Activated CD4-positive, alpha-beta T cell treated with anti-CD3 and anti-CD28 coated beads, Interleukin-2, amount 10 ng/mL, durations not matched to agents 24 days and 14 days (primary cell): ENCODE data around the gene FST. TPM values are rescaled to one million over a fixed set of nuclear protein-coding genes. Genes with fewer than 3 reads are reported as not detected.

ENCODE experiments used
- DNase-seq: peaks from one replicate; pipeline ENCODE4 v3.0.0; 2022
- H3K27ac Mint-ChIP-seq: one replicate; pipeline ENCODE4 v1.8.0; 2022; ENCODE audit warnings: mild to moderate bottlenecking, mixed read lengths
- H3K27me3 Mint-ChIP-seq: one replicate; pipeline ENCODE4 v1.8.0; 2022; ENCODE audit warnings: mixed read lengths
- H3K36me3 Mint-ChIP-seq: one replicate; pipeline ENCODE4 v1.8.0; 2022; ENCODE audit warnings: low read depth, mild to moderate bottlenecking, mixed read lengths
- H3K4me1 Mint-ChIP-seq: one replicate; pipeline ENCODE4 v1.8.0; 2021; ENCODE audit warnings: mixed read lengths
- H3K4me3 Mint-ChIP-seq: one replicate; pipeline ENCODE4 v1.8.0; 2022; ENCODE audit warnings: mild to moderate bottlenecking, moderate library complexity, mixed read lengths
- H3K9me3 Mint-ChIP-seq: one replicate; pipeline ENCODE4 v1.8.0; 2021; ENCODE audit warnings: mixed read lengths
- intact Hi-C: fragments of 100-400 bp; cut with micrococcal nuclease; formaldehyde crosslinking; loops from one replicate; pipeline ENCODE4 v1.15.1; 2023
- total RNA-seq: library from RNA; stranded (reverse); gene quantifications from 2 replicates; pipeline ENCODE4 v1.2.3, GENCODE V29; 2022

Gene FST, protein sequence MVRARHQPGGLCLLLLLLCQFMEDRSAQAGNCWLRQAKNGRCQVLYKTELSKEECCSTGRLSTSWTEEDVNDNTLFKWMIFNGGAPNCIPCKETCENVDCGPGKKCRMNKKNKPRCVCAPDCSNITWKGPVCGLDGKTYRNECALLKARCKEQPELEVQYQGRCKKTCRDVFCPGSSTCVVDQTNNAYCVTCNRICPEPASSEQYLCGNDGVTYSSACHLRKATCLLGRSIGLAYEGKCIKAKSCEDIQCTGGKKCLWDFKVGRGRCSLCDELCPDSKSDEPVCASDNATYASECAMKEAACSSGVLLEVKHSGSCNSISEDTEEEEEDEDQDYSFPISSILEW
- total RNA-seq: 0.33 and 0.75 TPM in 2 replicates

DNA sequence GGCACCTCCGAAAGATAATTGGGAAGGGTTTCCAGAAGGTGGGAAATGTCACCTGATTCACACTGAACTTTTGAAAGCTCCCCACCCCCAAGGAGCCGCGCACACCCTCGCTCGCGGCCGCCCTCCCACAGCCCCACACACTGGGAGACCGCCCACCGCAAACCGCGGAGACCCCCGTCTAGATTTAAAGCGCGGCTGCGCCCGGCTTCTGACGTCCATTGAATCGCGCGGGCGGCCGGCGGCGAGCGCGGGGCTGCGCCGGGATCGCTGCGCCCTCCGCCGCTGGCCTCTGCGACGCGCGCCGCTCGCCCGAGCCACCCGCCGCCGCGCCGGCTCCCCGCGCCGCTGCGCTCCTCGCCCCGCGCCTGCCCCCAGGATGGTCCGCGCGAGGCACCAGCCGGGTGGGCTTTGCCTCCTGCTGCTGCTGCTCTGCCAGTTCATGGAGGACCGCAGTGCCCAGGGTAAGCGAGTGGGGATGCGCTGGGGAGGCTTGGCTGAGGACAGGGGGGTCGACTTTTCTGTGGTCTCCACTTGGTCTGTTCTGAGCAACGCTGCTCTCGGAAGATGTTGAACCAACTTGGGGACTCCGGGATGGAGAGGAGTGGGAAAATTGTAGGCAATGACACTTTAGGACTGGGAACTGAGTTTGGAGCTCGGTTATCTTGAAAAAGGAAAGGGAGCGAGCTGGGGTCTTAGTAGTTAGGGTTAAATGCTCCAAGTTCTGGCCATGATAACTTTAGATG lies at the start of gene FST:
FST (plus strand) TSS at position 214 of the 743 bp plus-strand sequence; CDS start at position 377, 163 bp downstream.
- H3K36me3 Mint-ChIP-seq: no peaks in the 10 kb centered on the region
- peak within 1 kb of the TSS; percentile 6 for H3K27ac Mint-ChIP-seq
- H3K4me1 Mint-ChIP-seq: peaks cover 30% of the 10 kb centered on the region
- no peaks in the 10 kb centered on the region for H3K9me3 Mint-ChIP-seq
- H3K4me3 Mint-ChIP-seq: peak within 1 kb of the TSS; percentile 89
- intact Hi-C loops: loop anchor here (5.0 to 10.0 kb wide), 3 partner anchors 294 to 832 kb away; partner anchors contain the start of gene ARL15
- H3K27me3 Mint-ChIP-seq: peaks cover 66% of the 10 kb centered on the region
- peak; percentile 64 for DNase-seq

DNA sequence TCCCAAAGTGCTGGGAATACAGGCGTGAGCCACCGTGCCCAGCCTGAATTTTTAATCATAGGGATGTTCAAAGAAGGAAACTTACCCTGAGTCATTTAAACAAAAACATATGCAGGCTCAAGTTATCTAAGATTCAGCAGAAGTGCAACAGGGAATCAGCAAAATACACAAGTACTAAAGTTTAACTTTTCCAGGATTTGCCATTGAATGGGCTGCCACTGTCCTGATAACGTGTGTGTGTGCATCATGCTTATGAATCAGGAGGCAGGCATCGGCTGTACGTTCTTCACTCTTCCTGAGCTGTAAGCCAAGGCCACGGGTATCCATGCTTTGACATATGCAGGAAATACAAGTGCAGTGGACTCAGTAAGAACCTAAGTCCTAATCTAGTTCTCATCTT lies 48.8 kb upstream of the FST start:
- intact Hi-C loops: no loop called here
- Mint-ChIP-seq H3K27me3 (peaks cover 12% of the 10 kb centered on the region), H3K9me3 (no peaks in the 10 kb centered on the region)

DNA sequence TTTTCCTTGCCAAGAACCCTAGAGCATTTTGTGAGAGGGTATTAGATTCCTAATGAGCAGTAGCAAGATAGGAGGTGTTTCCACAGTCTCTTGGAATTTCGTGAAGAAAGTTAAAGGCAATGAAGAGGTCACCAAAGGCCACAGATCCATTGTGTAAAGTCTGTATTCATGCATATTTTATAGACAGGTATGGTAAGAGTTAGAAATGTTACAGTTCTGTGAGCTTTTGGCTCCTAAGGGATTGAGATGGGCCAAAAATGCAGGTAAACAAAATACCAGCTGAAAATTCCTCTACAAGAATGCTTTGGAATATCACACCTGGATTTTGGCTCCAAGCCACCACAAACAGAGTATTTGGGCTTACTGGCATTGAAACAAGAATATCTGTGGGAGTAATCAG lies 47.4 kb upstream of the FST start:
- Mint-ChIP-seq H3K27me3 (peaks cover 12% of the 10 kb centered on the region), H3K9me3 (no peaks in the 10 kb centered on the region), H3K27ac (no peak overlapping the region), H3K36me3 (no peaks in the 10 kb centered on the region), H3K4me3 (no peak overlapping the region), H3K4me1 (no peaks in the 10 kb centered on the region)
- intact Hi-C loops: no loop called here
- no peak for DNase-seq

More for the DNA sequence above, 48.8 kb upstream of the FST start:
- H3K4me1 Mint-ChIP-seq: no peaks in the 10 kb centered on the region
- DNase-seq: no peak
- no peak overlapping the region for H3K4me3 Mint-ChIP-seq
- no peaks in the 10 kb centered on the region for H3K36me3 Mint-ChIP-seq
- H3K27ac Mint-ChIP-seq: no peak overlapping the region

DNA sequence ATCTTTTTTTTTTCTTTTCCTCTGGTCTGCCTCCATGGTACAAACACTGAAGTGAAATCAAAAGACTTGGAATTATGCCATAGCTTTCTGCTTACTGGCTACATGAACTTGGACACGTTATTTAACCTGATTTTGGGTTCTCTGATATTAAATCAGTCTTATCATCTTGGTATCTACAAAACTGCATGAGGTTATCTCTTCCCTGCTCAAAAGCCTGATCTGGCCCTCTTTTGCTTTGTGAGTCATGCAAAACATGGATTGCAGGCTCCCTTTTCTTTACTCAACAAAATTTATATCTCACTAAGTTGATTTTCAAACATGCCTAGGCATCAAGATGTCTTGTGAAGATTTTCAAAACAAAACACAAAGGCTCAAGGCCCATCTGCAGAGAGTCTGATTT lies 45.9 kb upstream of the FST start:
- no peaks in the 10 kb centered on the region for H3K36me3 Mint-ChIP-seq
- H3K9me3 Mint-ChIP-seq: no peaks in the 10 kb centered on the region
- H3K27ac Mint-ChIP-seq: no peak overlapping the region
- no peak for DNase-seq
- no peaks in the 10 kb centered on the region for H3K4me1 Mint-ChIP-seq
- no peak overlapping the region for H3K4me3 Mint-ChIP-seq
- intact Hi-C loops: no loop called here
- peaks cover 8% of the 10 kb centered on the region for H3K27me3 Mint-ChIP-seq

DNA sequence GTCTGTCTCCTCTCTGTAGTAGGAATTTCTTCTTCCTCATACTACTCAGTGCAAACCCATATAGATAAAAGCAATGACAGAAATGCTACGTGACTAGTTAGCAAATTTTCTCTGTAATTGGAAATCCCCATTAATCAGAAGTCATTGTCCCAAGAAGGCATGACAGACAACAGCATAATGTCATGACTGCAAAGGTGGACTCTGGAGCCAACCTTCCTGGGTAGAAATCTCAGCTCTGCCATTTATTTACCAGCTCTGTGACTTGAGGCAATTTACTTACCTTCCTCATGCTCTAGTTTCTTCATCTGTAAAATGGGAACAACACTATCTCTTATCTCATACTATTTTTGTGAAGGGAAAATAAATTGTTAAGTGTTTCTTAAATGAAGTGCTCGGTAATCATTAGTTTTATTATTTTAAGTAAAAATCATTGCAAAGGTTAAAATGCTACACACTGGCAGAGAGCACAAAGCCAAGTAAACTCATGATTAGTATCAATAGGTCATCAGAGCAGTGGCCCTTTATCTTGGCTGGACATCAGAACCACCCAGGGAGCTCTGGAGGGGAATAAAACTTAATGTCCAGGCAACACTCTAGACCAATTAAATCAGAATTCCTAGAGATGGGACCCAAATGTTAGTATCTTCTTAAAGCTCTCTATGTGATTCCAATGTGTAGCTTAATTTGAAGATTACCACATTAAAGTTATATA lies 43.8 kb upstream of the FST start:
- H3K4me1 Mint-ChIP-seq: no peaks in the 10 kb centered on the region
- DNase-seq: no peak
- H3K27me3 Mint-ChIP-seq: peaks cover 2% of the 10 kb centered on the region
- H3K36me3 Mint-ChIP-seq: no peaks in the 10 kb centered on the region
- no peaks in the 10 kb centered on the region for H3K9me3 Mint-ChIP-seq
- H3K27ac Mint-ChIP-seq: no peak overlapping the region
- intact Hi-C loops: no loop called here
- H3K4me3 Mint-ChIP-seq: no peak overlapping the region

DNA sequence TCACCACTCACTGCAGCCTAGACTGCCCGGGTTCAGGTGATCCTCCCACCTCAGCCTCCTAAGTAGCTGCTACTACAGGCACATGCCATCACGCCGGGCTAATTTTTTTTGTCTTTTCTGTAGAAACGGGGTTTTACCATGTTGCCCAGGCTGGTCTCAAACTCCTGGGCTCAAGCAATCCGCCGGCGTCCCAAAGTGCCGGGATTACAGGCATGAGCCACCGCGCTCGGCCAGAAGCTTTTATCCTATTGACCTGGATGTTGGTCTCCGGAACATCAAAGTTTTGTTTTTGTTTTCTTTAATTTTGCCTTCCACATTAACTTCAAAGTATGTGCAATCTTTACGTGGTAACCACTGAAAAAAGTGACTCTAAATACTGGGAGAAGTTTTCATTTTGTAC lies 42.4 kb upstream of the FST start:
- intact Hi-C loops: no loop called here
- no peak overlapping the region for H3K27ac Mint-ChIP-seq
- no peak for DNase-seq
- H3K9me3 Mint-ChIP-seq: no peaks in the 10 kb centered on the region
- H3K36me3 Mint-ChIP-seq: no peaks in the 10 kb centered on the region
- no peak overlapping the region for H3K4me3 Mint-ChIP-seq
- no peaks in the 10 kb centered on the region for H3K4me1 Mint-ChIP-seq
- H3K27me3 Mint-ChIP-seq: peaks cover 2% of the 10 kb centered on the region

DNA sequence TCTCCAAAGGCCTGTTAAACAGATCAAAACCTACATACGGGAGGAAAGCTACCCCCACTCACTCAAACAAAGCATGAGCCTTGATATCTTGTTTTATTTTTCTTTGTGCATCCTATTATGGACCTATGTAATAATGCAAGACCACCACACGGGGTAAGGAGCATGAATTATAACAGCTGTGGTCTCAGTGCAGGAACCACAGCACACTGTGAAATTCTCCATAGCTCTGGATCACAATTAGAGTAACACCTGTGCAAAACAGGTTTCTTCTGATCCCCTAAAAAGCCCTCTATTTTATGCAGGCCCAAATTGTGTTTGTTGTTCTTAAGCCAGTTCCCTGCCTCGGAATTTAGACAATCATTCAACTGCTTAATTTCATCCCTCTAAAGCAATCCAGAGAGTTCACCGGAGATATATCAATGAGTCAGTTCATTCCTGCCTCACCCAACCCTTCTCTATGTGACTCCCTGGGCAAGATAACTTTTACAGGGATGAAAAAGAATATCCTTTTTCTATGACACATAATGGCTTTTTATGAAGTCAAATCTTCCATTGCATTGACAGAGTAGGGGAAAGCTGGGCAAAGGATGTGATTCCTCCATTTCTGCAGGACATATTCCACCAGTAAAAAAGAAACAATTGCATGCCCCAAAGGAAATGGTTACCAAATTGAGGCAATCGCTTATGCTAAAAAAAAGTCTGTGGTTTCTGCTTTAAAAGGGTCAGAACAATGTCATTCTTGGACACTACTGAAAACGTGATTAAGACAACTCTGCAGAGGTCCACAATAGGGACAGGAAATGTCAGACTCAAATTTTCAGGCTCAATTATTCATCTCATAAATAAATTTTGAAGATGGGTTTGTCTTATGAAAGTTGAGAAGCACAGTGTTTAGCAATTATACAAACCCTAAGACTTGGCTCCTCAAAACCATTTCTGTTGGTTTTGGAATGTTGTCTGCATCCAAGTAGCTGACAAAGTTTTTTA lies 41.6 kb upstream of the FST start:
- Mint-ChIP-seq H3K4me3 (no peak overlapping the region), H3K27me3 (peaks cover 2% of the 10 kb centered on the region), H3K9me3 (no peaks in the 10 kb centered on the region), H3K27ac (no peak overlapping the region), H3K4me1 (no peaks in the 10 kb centered on the region), H3K36me3 (no peaks in the 10 kb centered on the region)
- no peak for DNase-seq
- intact Hi-C loops: no loop called here

DNA sequence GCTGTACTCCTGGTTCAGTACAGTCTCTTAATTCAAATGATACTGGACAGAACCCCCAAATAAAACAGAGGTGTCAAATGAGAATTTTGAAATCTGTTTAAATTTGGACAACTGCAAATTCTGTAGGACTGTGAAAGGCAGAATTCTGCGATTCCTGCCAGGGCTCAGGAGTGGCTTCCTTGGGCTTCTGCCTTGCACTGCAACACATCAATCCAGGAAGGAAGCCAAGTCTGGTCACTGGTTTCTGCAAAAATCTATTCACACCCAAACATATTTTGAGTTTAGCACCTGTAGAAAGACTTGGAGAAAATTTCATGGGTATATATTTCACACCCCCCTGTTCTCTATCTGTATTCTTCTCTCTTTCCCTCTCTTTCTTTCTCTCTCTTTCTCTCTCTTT lies 37.5 kb upstream of the FST start:
- Mint-ChIP-seq H3K27me3 (peaks cover 2% of the 10 kb centered on the region), H3K4me1 (no peaks in the 10 kb centered on the region), H3K27ac (no peak overlapping the region), H3K9me3 (no peaks in the 10 kb centered on the region), H3K4me3 (no peak overlapping the region), H3K36me3 (no peaks in the 10 kb centered on the region)
- intact Hi-C loops: no loop called here
- DNase-seq: no peak

DNA sequence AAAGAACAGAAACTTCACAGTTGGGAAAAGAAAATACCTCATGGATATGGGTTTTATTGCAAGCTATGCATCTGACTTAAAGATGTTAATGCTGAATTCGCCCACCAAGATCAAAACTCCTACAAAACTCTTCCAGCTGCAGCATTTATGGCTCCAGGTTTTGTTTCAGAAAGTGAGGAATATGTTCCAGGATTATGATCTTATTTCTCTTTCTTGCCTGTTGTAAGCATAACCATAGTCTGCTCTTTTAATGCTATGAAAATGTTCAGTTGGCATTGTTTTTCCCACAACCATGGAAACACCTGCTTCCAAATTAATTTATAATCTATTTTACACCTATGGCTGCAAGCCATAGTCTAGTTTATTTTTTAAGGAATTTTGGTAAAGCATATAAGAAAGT lies 34.9 kb upstream of the FST start:
- Mint-ChIP-seq H3K4me1 (no peaks in the 10 kb centered on the region), H3K4me3 (no peak overlapping the region), H3K27me3 (peaks cover 4% of the 10 kb centered on the region), H3K27ac (no peak overlapping the region), H3K36me3 (no peaks in the 10 kb centered on the region), H3K9me3 (no peaks in the 10 kb centered on the region)
- DNase-seq: no peak
- intact Hi-C loops: no loop called here

DNA sequence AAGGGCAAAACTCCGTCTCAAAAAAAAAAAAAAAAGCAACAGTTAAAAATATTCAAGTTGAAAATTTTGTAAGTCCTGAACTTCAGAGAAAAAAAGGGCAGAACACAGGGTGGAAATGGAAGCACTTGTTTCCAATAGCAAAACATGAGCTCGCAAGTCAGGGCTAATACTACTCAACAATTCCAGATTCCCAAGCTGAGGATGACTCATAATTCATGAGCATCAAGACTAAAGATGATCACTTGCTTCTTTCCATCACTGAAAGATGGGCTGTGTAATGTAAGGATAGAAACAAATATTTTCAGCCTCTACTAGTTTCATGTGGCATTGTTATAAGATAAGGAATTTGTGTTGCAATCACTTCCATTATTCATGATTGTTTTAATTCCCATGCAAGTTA lies 33.5 kb upstream of the FST start:
- Mint-ChIP-seq H3K27me3 (peaks cover 4% of the 10 kb centered on the region), H3K27ac (no peak overlapping the region), H3K9me3 (no peaks in the 10 kb centered on the region), H3K4me1 (no peaks in the 10 kb centered on the region), H3K36me3 (no peaks in the 10 kb centered on the region), H3K4me3 (no peak overlapping the region)
- intact Hi-C loops: no loop called here
- DNase-seq: no peak

DNA sequence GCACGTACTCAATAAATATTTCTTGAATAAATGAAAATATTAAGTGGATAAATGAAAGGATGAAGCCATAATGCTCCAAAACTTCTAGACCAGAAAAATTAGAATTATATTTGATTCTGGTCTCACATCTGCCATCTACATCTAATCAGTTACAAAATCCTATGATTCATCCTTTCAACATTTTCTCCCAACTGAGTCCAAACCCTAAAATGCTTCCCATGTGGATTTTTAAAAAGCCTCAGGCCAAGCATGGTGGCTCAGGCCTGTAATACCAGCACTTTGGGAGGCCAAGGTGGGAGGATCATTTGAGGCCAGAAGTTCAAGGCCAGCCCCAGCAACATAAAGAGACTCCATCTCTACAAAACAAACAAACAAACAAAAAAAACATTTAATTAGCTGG lies 31.6 kb upstream of the FST start:
- Mint-ChIP-seq H3K36me3 (no peaks in the 10 kb centered on the region), H3K4me3 (no peak overlapping the region), H3K27me3 (peaks cover 4% of the 10 kb centered on the region), H3K27ac (no peak overlapping the region), H3K9me3 (no peaks in the 10 kb centered on the region), H3K4me1 (no peaks in the 10 kb centered on the region)
- intact Hi-C loops: no loop called here
- no peak for DNase-seq

DNA sequence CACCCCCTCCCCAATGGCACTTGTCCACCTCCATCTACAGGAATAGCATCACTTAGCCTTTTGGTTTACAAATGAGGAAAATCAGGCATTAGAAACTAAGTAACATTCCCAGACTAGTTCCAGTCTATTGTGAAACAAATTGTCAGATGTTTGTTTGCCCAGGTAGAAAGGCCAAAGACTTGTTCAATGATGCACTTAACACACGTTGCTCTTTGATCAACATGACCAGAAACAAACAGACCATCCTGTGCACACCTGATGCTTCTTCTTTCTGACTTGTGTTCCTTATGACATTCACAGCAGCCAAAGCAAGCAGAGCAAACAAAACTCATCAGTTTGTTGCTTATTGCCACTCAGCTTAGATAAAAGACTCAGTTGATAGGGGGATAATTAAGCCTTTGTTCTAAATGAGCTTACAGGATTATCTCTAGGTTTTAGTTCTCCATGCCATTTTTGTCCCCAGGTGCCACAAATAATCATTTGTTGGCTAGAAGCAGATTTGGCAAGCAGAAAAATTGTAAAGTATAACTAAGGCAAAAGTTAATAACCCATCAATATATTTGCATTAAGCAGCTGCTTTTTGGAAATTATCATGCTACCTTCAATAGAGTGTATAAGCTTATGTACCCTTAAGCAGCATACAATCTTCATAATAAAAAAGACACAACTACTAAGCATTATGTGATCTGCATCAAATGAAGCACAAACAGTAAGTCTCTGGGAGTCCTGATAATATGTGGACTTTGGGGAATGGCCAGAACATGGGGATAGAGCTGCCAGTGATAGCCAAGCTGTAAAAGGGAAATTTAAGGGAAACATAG lies 26.3 kb upstream of the FST start:
- no peak overlapping the region for H3K27ac Mint-ChIP-seq
- H3K27me3 Mint-ChIP-seq: peaks cover 7% of the 10 kb centered on the region
- H3K4me1 Mint-ChIP-seq: no peaks in the 10 kb centered on the region
- no peaks in the 10 kb centered on the region for H3K36me3 Mint-ChIP-seq
- intact Hi-C loops: no loop called here
- no peak for DNase-seq
- no peak overlapping the region for H3K4me3 Mint-ChIP-seq
- H3K9me3 Mint-ChIP-seq: no peaks in the 10 kb centered on the region

DNA sequence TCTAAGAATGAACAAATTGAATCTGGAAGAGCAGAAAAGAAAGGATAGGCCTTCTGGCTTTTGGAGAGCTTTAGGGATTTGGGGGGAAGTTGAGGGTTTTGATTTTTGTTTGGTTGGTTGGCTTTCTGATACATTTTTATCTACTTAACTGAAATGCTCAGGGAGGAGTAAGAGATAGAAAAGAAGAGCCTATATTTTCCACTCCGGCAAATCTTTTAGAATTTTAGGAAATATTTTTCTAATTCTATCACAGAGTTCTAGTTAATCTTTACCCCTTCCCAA lies 25.8 kb upstream of the FST start:
- Mint-ChIP-seq H3K4me3 (no peak overlapping the region), H3K36me3 (no peaks in the 10 kb centered on the region), H3K27ac (no peak overlapping the region), H3K4me1 (no peaks in the 10 kb centered on the region), H3K9me3 (no peaks in the 10 kb centered on the region), H3K27me3 (peaks cover 6% of the 10 kb centered on the region)
- no peak for DNase-seq
- intact Hi-C loops: no loop called here
